ENCODE data around the gene CAMK2D.

Gene CAMK2D

GRCh38 chr4:113684534-113685091, 76.9 kb downstream of the CAMK2D start:
- Histone ChIP-seq H3K4me1 (ENCODE audit: control insufficient read depth, insufficient read depth, low read length) (no peaks in the 10 kb centered on the region), H3K27ac (ENCODE audit: low read depth, low read length) (no peak overlapping the region), H3K4me3 (ENCODE audit: low read depth, low read length) (no peak overlapping the region), H3K9me3 (ENCODE audit: control insufficient read depth, insufficient read depth, low read depth, low read length) (peaks cover 3% of the 10 kb centered on the region; the same call in 1 of the 2 replicates), H3K9ac (ENCODE audit: low read length) (no peak overlapping the region), H3K36me3 (ENCODE audit: control insufficient read depth, insufficient read depth, low read length) (no peaks in the 10 kb centered on the region), H3K27me3 (ENCODE audit: control insufficient read depth, insufficient read depth, low read length) (no peaks in the 10 kb centered on the region)

- no peaks in the 10 kb centered on the region for H3K27me3 ChIP-seq (ENCODE audit: control insufficient read depth, insufficient read depth, low read length)
- H3K4me3 ChIP-seq (ENCODE audit: low read depth, low read length), result no peak overlapping the region
- no peaks in the 10 kb centered on the region for H3K36me3 ChIP-seq (ENCODE audit: control insufficient read depth, insufficient read depth, low read length)
- H3K27ac ChIP-seq (ENCODE audit: low read depth, low read length), result no peak overlapping the region
- H3K4me1 ChIP-seq (ENCODE audit: control insufficient read depth, insufficient read depth, low read length), result no peaks in the 10 kb centered on the region
- no peak overlapping the region for H3K9ac ChIP-seq (ENCODE audit: low read length)
- H3K9me3 ChIP-seq (ENCODE audit: control insufficient read depth, insufficient read depth, low read depth, low read length), result peaks cover 3% of the 10 kb centered on the region; the same call in 1 of the 2 replicates
Observed at GRCh38 chr4:113682730-113683537, 78.6 kb downstream of the CAMK2D start.

- no peak overlapping the region for H3K9ac ChIP-seq (ENCODE audit: low read length)
- H3K4me3 ChIP-seq (ENCODE audit: low read depth, low read length), result no peak overlapping the region
- peaks cover 1% of the 10 kb centered on the region; the same call in 1 of the 2 replicates for H3K4me1 ChIP-seq (ENCODE audit: control insufficient read depth, insufficient read depth, low read length)
- H3K9me3 ChIP-seq (ENCODE audit: control insufficient read depth, insufficient read depth, low read depth, low read length), result peaks cover 3% of the 10 kb centered on the region; the same call in 1 of the 2 replicates
- no peaks in the 10 kb centered on the region for H3K36me3 ChIP-seq (ENCODE audit: control insufficient read depth, insufficient read depth, low read length)
- H3K27ac ChIP-seq (ENCODE audit: low read depth, low read length), result no peak overlapping the region
- H3K27me3 ChIP-seq (ENCODE audit: control insufficient read depth, insufficient read depth, low read length), result no peaks in the 10 kb centered on the region
Observed at GRCh38 chr4:113678641-113679040, 82.9 kb downstream of the CAMK2D start.

- no peak overlapping the region for H3K9ac ChIP-seq (ENCODE audit: low read length)
- peaks cover 8% of the 10 kb centered on the region; the same call in 1 of the 2 replicates for H3K4me1 ChIP-seq (ENCODE audit: control insufficient read depth, insufficient read depth, low read length)
- no peak overlapping the region for H3K27ac ChIP-seq (ENCODE audit: low read depth, low read length)
- no peaks in the 10 kb centered on the region for H3K27me3 ChIP-seq (ENCODE audit: control insufficient read depth, insufficient read depth, low read length)
- H3K9me3 ChIP-seq (ENCODE audit: control insufficient read depth, insufficient read depth, low read depth, low read length), result peaks cover 3% of the 10 kb centered on the region; the same call in 1 of the 2 replicates
- H3K4me3 ChIP-seq (ENCODE audit: low read depth, low read length), result no peak overlapping the region
- H3K36me3 ChIP-seq (ENCODE audit: control insufficient read depth, insufficient read depth, low read length), result no peaks in the 10 kb centered on the region
Observed at GRCh38 chr4:113677325-113677724, 84.2 kb downstream of the CAMK2D start.

- peaks cover 8% of the 10 kb centered on the region; the same call in 1 of the 2 replicates for H3K4me1 ChIP-seq (ENCODE audit: control insufficient read depth, insufficient read depth, low read length)
- H3K27ac ChIP-seq (ENCODE audit: low read depth, low read length), result no peak overlapping the region
- no peaks in the 10 kb centered on the region for H3K36me3 ChIP-seq (ENCODE audit: control insufficient read depth, insufficient read depth, low read length)
- H3K9me3 ChIP-seq (ENCODE audit: control insufficient read depth, insufficient read depth, low read depth, low read length), result no peaks in the 10 kb centered on the region
- no peak overlapping the region for H3K9ac ChIP-seq (ENCODE audit: low read length)
- H3K27me3 ChIP-seq (ENCODE audit: control insufficient read depth, insufficient read depth, low read length), result no peaks in the 10 kb centered on the region
- no peak overlapping the region for H3K4me3 ChIP-seq (ENCODE audit: low read depth, low read length)
Observed at GRCh38 chr4:113675731-113676697, 85.5 kb downstream of the CAMK2D start.

- Histone ChIP-seq H3K9ac (ENCODE audit: low read length) (no peak overlapping the region), H3K9me3 (ENCODE audit: control insufficient read depth, insufficient read depth, low read depth, low read length) (no peaks in the 10 kb centered on the region), H3K27me3 (ENCODE audit: control insufficient read depth, insufficient read depth, low read length) (no peaks in the 10 kb centered on the region), H3K36me3 (ENCODE audit: control insufficient read depth, insufficient read depth, low read length) (no peaks in the 10 kb centered on the region), H3K27ac (ENCODE audit: low read depth, low read length) (no peak overlapping the region), H3K4me3 (ENCODE audit: low read depth, low read length) (no peak overlapping the region), H3K4me1 (ENCODE audit: control insufficient read depth, insufficient read depth, low read length) (peaks cover 8% of the 10 kb centered on the region; the same call in 1 of the 2 replicates)
Observed at GRCh38 chr4:113674733-113675132, 86.8 kb downstream of the CAMK2D start.

GRCh38 chr4:113674251-113674650, 87.3 kb downstream of the CAMK2D start:
- no peaks in the 10 kb centered on the region for H3K36me3 ChIP-seq (ENCODE audit: control insufficient read depth, insufficient read depth, low read length)
- no peaks in the 10 kb centered on the region for H3K9me3 ChIP-seq (ENCODE audit: control insufficient read depth, insufficient read depth, low read depth, low read length)
- H3K27ac ChIP-seq (ENCODE audit: low read depth, low read length), result no peak overlapping the region
- H3K9ac ChIP-seq (ENCODE audit: low read length), result no peak overlapping the region
- no peaks in the 10 kb centered on the region for H3K27me3 ChIP-seq (ENCODE audit: control insufficient read depth, insufficient read depth, low read length)
- H3K4me3 ChIP-seq (ENCODE audit: low read depth, low read length), result no peak overlapping the region
- H3K4me1 ChIP-seq (ENCODE audit: control insufficient read depth, insufficient read depth, low read length), result peaks cover 8% of the 10 kb centered on the region; the same call in 1 of the 2 replicates

GRCh38 chr4:113673450-113673849, 88.1 kb downstream of the CAMK2D start:
- no peak overlapping the region for H3K4me3 ChIP-seq (ENCODE audit: low read depth, low read length)
- no peaks in the 10 kb centered on the region for H3K36me3 ChIP-seq (ENCODE audit: control insufficient read depth, insufficient read depth, low read length)
- H3K27ac ChIP-seq (ENCODE audit: low read depth, low read length), result no peak overlapping the region
- H3K4me1 ChIP-seq (ENCODE audit: control insufficient read depth, insufficient read depth, low read length), result peaks cover 8% of the 10 kb centered on the region; the same call in 1 of the 2 replicates
- no peaks in the 10 kb centered on the region for H3K27me3 ChIP-seq (ENCODE audit: control insufficient read depth, insufficient read depth, low read length)
- H3K9me3 ChIP-seq (ENCODE audit: control insufficient read depth, insufficient read depth, low read depth, low read length), result no peaks in the 10 kb centered on the region
- no peak overlapping the region for H3K9ac ChIP-seq (ENCODE audit: low read length)

GRCh38 chr4:113666386-113667114, 95.0 kb downstream of the CAMK2D start:
- Histone ChIP-seq H3K27me3 (ENCODE audit: control insufficient read depth, insufficient read depth, low read length) (no peaks in the 10 kb centered on the region), H3K27ac (ENCODE audit: low read depth, low read length) (no peak overlapping the region), H3K4me3 (ENCODE audit: low read depth, low read length) (no peak overlapping the region), H3K9me3 (ENCODE audit: control insufficient read depth, insufficient read depth, low read depth, low read length) (no peaks in the 10 kb centered on the region), H3K9ac (ENCODE audit: low read length) (no peak overlapping the region), H3K4me1 (ENCODE audit: control insufficient read depth, insufficient read depth, low read length) (no peaks in the 10 kb centered on the region), H3K36me3 (ENCODE audit: control insufficient read depth, insufficient read depth, low read length) (no peaks in the 10 kb centered on the region)

- Histone ChIP-seq H3K4me1 (ENCODE audit: control insufficient read depth, insufficient read depth, low read length) (no peaks in the 10 kb centered on the region), H3K27me3 (ENCODE audit: control insufficient read depth, insufficient read depth, low read length) (no peaks in the 10 kb centered on the region), H3K4me3 (ENCODE audit: low read depth, low read length) (no peak overlapping the region), H3K9me3 (ENCODE audit: control insufficient read depth, insufficient read depth, low read depth, low read length) (no peaks in the 10 kb centered on the region), H3K9ac (ENCODE audit: low read length) (no peak overlapping the region), H3K27ac (ENCODE audit: low read depth, low read length) (no peak overlapping the region), H3K36me3 (ENCODE audit: control insufficient read depth, insufficient read depth, low read length) (no peaks in the 10 kb centered on the region)
Observed at GRCh38 chr4:113665036-113665435, 96.5 kb downstream of the CAMK2D start.
